NB4 (cell line): ENCODE data around the gene FMO3.

Experiments used
- MYC ChIP-seq: IDR thresholded peaks from 2 replicates; pipeline ENCODE4 v1.6.1; 2011; ENCODE audit warnings: low read depth, low read length
- TF ChIP-seq, protein P1 (sequence below): IDR thresholded peaks from one replicate; pipeline ENCODE4 v1.5.1; 2012; ENCODE audit warnings: low read depth, low read length

DNA sequence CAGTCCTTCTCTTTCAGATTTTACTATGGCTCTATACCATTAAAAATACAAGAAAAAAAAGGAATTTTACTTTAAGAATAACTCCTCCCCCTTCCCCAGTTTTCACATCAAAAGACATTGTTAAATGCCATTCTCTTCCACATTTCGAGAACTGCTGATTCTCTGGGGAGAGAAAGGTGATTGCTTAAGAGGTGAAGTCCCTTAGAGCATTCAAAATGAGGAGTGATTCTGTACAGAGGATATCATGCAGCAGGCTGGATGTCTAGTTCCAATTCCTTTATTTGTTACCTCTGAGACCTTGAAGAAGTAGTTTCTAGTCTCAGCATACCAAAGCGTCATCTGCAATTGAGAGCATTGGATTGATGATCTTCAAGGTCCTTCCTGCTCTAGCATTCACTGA lies 46.9 kb downstream of the FMO3 start:
- TF ChIP-seq, protein P1, sequence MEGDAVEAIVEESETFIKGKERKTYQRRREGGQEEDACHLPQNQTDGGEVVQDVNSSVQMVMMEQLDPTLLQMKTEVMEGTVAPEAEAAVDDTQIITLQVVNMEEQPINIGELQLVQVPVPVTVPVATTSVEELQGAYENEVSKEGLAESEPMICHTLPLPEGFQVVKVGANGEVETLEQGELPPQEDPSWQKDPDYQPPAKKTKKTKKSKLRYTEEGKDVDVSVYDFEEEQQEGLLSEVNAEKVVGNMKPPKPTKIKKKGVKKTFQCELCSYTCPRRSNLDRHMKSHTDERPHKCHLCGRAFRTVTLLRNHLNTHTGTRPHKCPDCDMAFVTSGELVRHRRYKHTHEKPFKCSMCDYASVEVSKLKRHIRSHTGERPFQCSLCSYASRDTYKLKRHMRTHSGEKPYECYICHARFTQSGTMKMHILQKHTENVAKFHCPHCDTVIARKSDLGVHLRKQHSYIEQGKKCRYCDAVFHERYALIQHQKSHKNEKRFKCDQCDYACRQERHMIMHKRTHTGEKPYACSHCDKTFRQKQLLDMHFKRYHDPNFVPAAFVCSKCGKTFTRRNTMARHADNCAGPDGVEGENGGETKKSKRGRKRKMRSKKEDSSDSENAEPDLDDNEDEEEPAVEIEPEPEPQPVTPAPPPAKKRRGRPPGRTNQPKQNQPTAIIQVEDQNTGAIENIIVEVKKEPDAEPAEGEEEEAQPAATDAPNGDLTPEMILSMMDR: no peak
- TF ChIP-seq MYC: no peak
